Fibroblast of lung (primary cell): ENCODE data around the gene UBE2J2.

Experiments
- CTCF ChIP-seq, 2 donors: IDR thresholded peaks in 1 of 2; conservative IDR thresholded peaks in 1 of 2; 1 replicate in 1 of 2; 2 replicates in 1 of 2; pipeline ENCODE4 v1.5.1; 2011 to 2012; ENCODE audit warnings: low read length in 2 of 2, control low read depth in 1 of 2, inconsistent platforms in 1 of 2, low read depth in 1 of 2, mild to moderate bottlenecking in 1 of 2
- EZH2 ChIP-seq: IDR thresholded peaks from 2 replicates; pipeline ENCODE4 v1.5.1; 2012; ENCODE audit warnings: low read length, control low read depth, mild to moderate bottlenecking; ENCODE audit errors: missing control alignments

GRCh38 chr1:1314678-1315335, 41.2 kb upstream of the UBE2J2 start:
- TF ChIP-seq CTCF (conservative IDR thresholded peaks at IDR 0.05 in 1 of 2, IDR thresholded peaks at IDR 0.05 in 1 of 2; ENCODE audit: low read depth in 1 of 2, low read length in 2 of 2): no peak
- TF ChIP-seq EZH2: no peak
